WTC11 (cell line): ENCODE results near the gene PHYHIPL. TPM values are rescaled to one million over a fixed set of nuclear protein-coding genes. Genes with fewer than 3 reads are reported as not detected.

Experiments used
- ATAC-seq: fragments of 200-7000 bp; cut with Tn5 transposase; 2 replicates; pipeline ENCODE4 v1.10.0; 2021; ENCODE audit warnings: mild to moderate bottlenecking, moderate library complexity
- CTCF ChIA-PET: fragments of 300-600 bp; sonication (Branson Sonifier 250); formaldehyde crosslinking; loops from one replicate; lab custom pipeline; 2021; ENCODE audit warnings: antibody characterized with exemption; lab: Charles Lee
- POLR2A ChIA-PET: fragments of 350-600 bp; sonication (Branson Sonifier 250); formaldehyde crosslinking; loops from one replicate; lab custom pipeline; 2021; ENCODE audit warnings: antibody characterized with exemption; lab: Charles Lee
- DNase-seq: peaks from one replicate; pipeline ENCODE4 v3.0.0; 2021; ENCODE audit warnings: low spot score
- H3K27ac Mint-ChIP-seq: 2 replicates; pipeline ENCODE4 v1.8.0; 2021; ENCODE audit warnings: mixed read lengths
- H3K27me3 Mint-ChIP-seq: 2 replicates; pipeline ENCODE4 v1.8.0; 2021; ENCODE audit warnings: low read depth, mild to moderate bottlenecking, moderate library complexity, mixed read lengths
- H3K36me3 Mint-ChIP-seq: 2 replicates; pipeline ENCODE4 v1.8.0; 2021; ENCODE audit warnings: mixed read lengths
- H3K4me1 Mint-ChIP-seq: 2 replicates; pipeline ENCODE4 v1.8.0; 2022; ENCODE audit warnings: mixed read lengths
- H3K4me3 Mint-ChIP-seq: 2 replicates; pipeline ENCODE4 v1.8.0; 2021; ENCODE audit warnings: mild to moderate bottlenecking, moderate library complexity, mixed read lengths
- H3K9me3 Mint-ChIP-seq: 2 replicates; pipeline ENCODE4 v1.8.0; 2021; ENCODE audit warnings: mixed read lengths
- AR ChIP-seq: fragments of 250-450 bp; sonication (Bioruptor Pico); IDR thresholded peaks from 2 replicates; pipeline ENCODE4 v1.9.0; 2021; ENCODE audit warnings: mild to moderate bottlenecking
- ATF1 ChIP-seq: sonication (generic); formaldehyde crosslinking; IDR thresholded peaks from 2 replicates; pipeline ENCODE4 v1.8.1; 2023; ENCODE audit warnings: mild to moderate bottlenecking, moderate library complexity, missing genetic modification reagents
- ATF2 ChIP-seq: sonication (generic); formaldehyde crosslinking; IDR thresholded peaks from 2 replicates; pipeline ENCODE4 v1.8.1; 2022; ENCODE audit warnings: low read depth, missing genetic modification reagents, borderline replicate concordance
- ATF3 ChIP-seq: sonication (generic); formaldehyde crosslinking; conservative IDR thresholded peaks from 2 replicates; pipeline ENCODE4 v1.8.1; 2022; ENCODE audit warnings: mild to moderate bottlenecking, missing genetic modification reagents
- E2F1 ChIP-seq: sonication (generic); formaldehyde crosslinking; IDR thresholded peaks from 2 replicates; pipeline ENCODE4 v1.8.0; 2022; ENCODE audit warnings: mild to moderate bottlenecking, missing genetic modification reagents
- E2F4 ChIP-seq: sonication (generic); formaldehyde crosslinking; IDR thresholded peaks from 2 replicates; pipeline ENCODE4 v1.8.1; 2022; ENCODE audit warnings: low read depth, mild to moderate bottlenecking, moderate library complexity, missing genetic modification reagents, borderline replicate concordance
- ELF4 ChIP-seq: sonication (generic); formaldehyde crosslinking; IDR thresholded peaks from 2 replicates; pipeline ENCODE4 v1.8.1; 2022; ENCODE audit warnings: low read depth, mild to moderate bottlenecking, moderate library complexity, missing genetic modification reagents
- EMX1 ChIP-seq: fragments of 250-450 bp; sonication (Bioruptor Pico); IDR thresholded peaks from 2 replicates; pipeline ENCODE4 v1.8.0; 2021; ENCODE audit warnings: mild to moderate bottlenecking
- HMGA2 ChIP-seq: fragments of 250-450 bp; sonication (Bioruptor Pico); IDR thresholded peaks from 2 replicates; pipeline ENCODE4 v1.4.0; 2021; ENCODE audit warnings: mild to moderate bottlenecking, moderate library complexity
- JAZF1 ChIP-seq: fragments of 250-450 bp; sonication (Bioruptor Pico); IDR thresholded peaks from 2 replicates; pipeline ENCODE4 v1.9.0; 2021; ENCODE audit warnings: moderate library complexity, mild to moderate bottlenecking, inconsistent platforms
- MAX ChIP-seq: sonication (generic); formaldehyde crosslinking; IDR thresholded peaks from 2 replicates; pipeline ENCODE4 v1.8.0; 2022; ENCODE audit warnings: mild to moderate bottlenecking, missing genetic modification reagents
- MYBL2 ChIP-seq: sonication (generic); formaldehyde crosslinking; IDR thresholded peaks from 2 replicates; pipeline ENCODE4 v1.8.1; 2023; ENCODE audit warnings: mild to moderate bottlenecking, moderate library complexity, missing genetic modification reagents
- NFE2L1 ChIP-seq: sonication (generic); formaldehyde crosslinking; IDR thresholded peaks from 2 replicates; pipeline ENCODE4 v1.8.1; 2023; ENCODE audit warnings: missing genetic modification reagents
- NR1H2 ChIP-seq: sonication (generic); formaldehyde crosslinking; IDR thresholded peaks from 2 replicates; pipeline ENCODE4 v1.9.0; 2021; ENCODE audit warnings: mild to moderate bottlenecking, moderate library complexity, missing genetic modification reagents
- NR2C2 ChIP-seq: sonication (generic); formaldehyde crosslinking; IDR thresholded peaks from 2 replicates; pipeline ENCODE4 v1.8.0; 2022; ENCODE audit warnings: mild to moderate bottlenecking, missing genetic modification reagents
- NR3C1 ChIP-seq: sonication (generic); formaldehyde crosslinking; conservative IDR thresholded peaks from 2 replicates; pipeline ENCODE4 v1.8.1; 2023; ENCODE audit warnings: low read depth, mild to moderate bottlenecking, missing genetic modification reagents
- PRRX2 ChIP-seq: fragments of 250-450 bp; sonication (Bioruptor Pico); IDR thresholded peaks from 2 replicates; pipeline ENCODE4 v1.8.0; 2021; ENCODE audit warnings: mild to moderate bottlenecking
- ZMAT4 ChIP-seq: fragments of 250-450 bp; sonication (Bioruptor Pico); IDR thresholded peaks from 2 replicates; pipeline ENCODE4 v1.9.0; 2021; ENCODE audit warnings: mild to moderate bottlenecking
- ZNF263 ChIP-seq: sonication (generic); formaldehyde crosslinking; IDR thresholded peaks from 2 replicates; pipeline ENCODE4 v1.8.1; 2022; ENCODE audit warnings: low read depth, mild to moderate bottlenecking, moderate library complexity, missing genetic modification reagents
- ZNF317 ChIP-seq: sonication (generic); formaldehyde crosslinking; IDR thresholded peaks from 2 replicates; pipeline ENCODE4 v1.8.1; 2023; ENCODE audit warnings: low read depth, mild to moderate bottlenecking, moderate library complexity, missing genetic modification reagents, borderline replicate concordance
- ZNF396 ChIP-seq: fragments of 250-450 bp; sonication (Bioruptor Pico); IDR thresholded peaks from 2 replicates; pipeline ENCODE4 v1.8.0; 2021; ENCODE audit warnings: mild to moderate bottlenecking, moderate library complexity, borderline replicate concordance
- ZNF423 ChIP-seq: fragments of 250-450 bp; sonication (Bioruptor Pico); IDR thresholded peaks from 2 replicates; pipeline ENCODE4 v2.1.2; 2022; ENCODE audit warnings: mild to moderate bottlenecking, moderate library complexity
- ZSCAN18 ChIP-seq: fragments of 250-450 bp; sonication (Bioruptor Pico); IDR thresholded peaks from 2 replicates; pipeline ENCODE4 v2.1.2; 2022; ENCODE audit warnings: mild to moderate bottlenecking, moderate library complexity
- total RNA-seq: library from RNA; stranded (reverse); gene quantifications from 3 replicates; pipeline ENCODE4 v1.2.3, GENCODE V29; 2021

The PHYHIPL gene
- total RNA-seq, 1 experiment from 2014 or later: 0.13 TPM

GRCh38 chr10:59272061-59272460, 95.6 kb downstream of the PHYHIPL start (continued):
- TF ChIP-seq ATF1 (CRISPR knock-in tag) (no peak), E2F4 (CRISPR knock-in tag) (no peak)

- Mint-ChIP-seq H3K27me3 (no peaks in the 10 kb centered on the region), H3K36me3 (no peaks in the 10 kb centered on the region), H3K9me3 (0 out of 2 replicates have a peak, but pooled peaks cover 7% of the 10 kb centered on the region)
- no peak for ATAC-seq
- ChIA-PET CTCF (no interaction called here), POLR2A (no interaction called here)
- TF ChIP-seq ZNF263: no peak
- no peak for TF ChIP-seq NR2C2 (CRISPR knock-in tag)
- no peak for TF ChIP-seq PRRX2 (CRISPR knock-in tag)
- TF ChIP-seq EMX1 (CRISPR knock-in tag): no peak
- TF ChIP-seq, all 79 proteins: peak for 0
- Mint-ChIP-seq H3K4me1 (no peaks in the 10 kb centered on the region), H3K4me3 (no peak overlapping the region), H3K27ac (no peak overlapping the region)
- no peak for DNase-seq
Measured at GRCh38 chr10:59273445-59273844, 97.0 kb downstream of the PHYHIPL start.

GRCh38 chr10:59276133-59276532, 99.7 kb downstream of the PHYHIPL start:
- H3K4me1 Mint-ChIP-seq: no peaks in the 10 kb centered on the region
- ATAC-seq (no peak), DNase-seq (no peak)
- H3K27me3 Mint-ChIP-seq: no peaks in the 10 kb centered on the region
- TF ChIP-seq ATF2 (CRISPR knock-in tag): no peak
- TF ChIP-seq JAZF1 (CRISPR knock-in tag): no peak
- TF ChIP-seq MYBL2 (CRISPR knock-in tag): no peak
- no peak for TF ChIP-seq ZNF396
- no peak for TF ChIP-seq NFE2L1 (CRISPR knock-in tag)
- no peak for TF ChIP-seq HMGA2 (CRISPR knock-in tag)
- TF ChIP-seq PRRX2 (CRISPR knock-in tag): no peak
- no peak for TF ChIP-seq ZMAT4
- no peak for TF ChIP-seq NR3C1 (CRISPR knock-in tag)
- no peak for TF ChIP-seq E2F1
- TF ChIP-seq NR1H2 (CRISPR knock-in tag): no peak
- H3K27ac Mint-ChIP-seq: no peak overlapping the region
- H3K36me3 Mint-ChIP-seq: no peaks in the 10 kb centered on the region
- ChIA-PET CTCF (no interaction called here), POLR2A (no interaction called here)
- H3K9me3 Mint-ChIP-seq: 0 out of 2 replicates have a peak, but pooled peaks cover 7% of the 10 kb centered on the region
- no peak overlapping the region for H3K4me3 Mint-ChIP-seq

GRCh38 chr10:59276919-59277318, 100.5 kb downstream of the PHYHIPL start:
- no peaks in the 10 kb centered on the region for H3K4me1 Mint-ChIP-seq
- CTCF ChIA-PET: no interaction called here
- H3K9me3 Mint-ChIP-seq: 0 out of 2 replicates have a peak, but pooled peaks cover 7% of the 10 kb centered on the region
- H3K27ac Mint-ChIP-seq: no peak overlapping the region
- DNase-seq: no peak
- POLR2A ChIA-PET: no interaction called here
- ATAC-seq: no peak
- H3K27me3 Mint-ChIP-seq: no peaks in the 10 kb centered on the region
- H3K4me3 Mint-ChIP-seq: no peak overlapping the region
- H3K36me3 Mint-ChIP-seq: no peaks in the 10 kb centered on the region
- TF ChIP-seq ZNF317 (no peak), MAX (no peak), ELF4 (CRISPR knock-in tag) (no peak), HMGA2 (CRISPR knock-in tag) (no peak), AR (CRISPR knock-in tag) (no peak), ZNF423 (CRISPR knock-in tag) (no peak), ATF3 (CRISPR knock-in tag) (no peak), ZSCAN18 (CRISPR knock-in tag) (no peak)
